ENCODE measurements around the gene TEX30. TPM values are rescaled to one million over a fixed set of nuclear protein-coding genes. Genes with fewer than 3 reads are reported as not detected.

Gene TEX30
- total RNA-seq, 5 donors from 2014 or later (not counting 1 experiment from before 2014, with no cell fraction given) = 5.5 to 8.6 (median 7.8) TPM

GRCh38 chr13:102799426-102800144, 26.0 kb upstream of the TEX30 start:
- no peak overlapping the region for H3K27ac ChIP-seq (ENCODE audit: low read length)

GRCh38 chr13:102798581-102799425, 25.2 kb upstream of the TEX30 start, which contains the start of the genes BIVM and POGLUT2:
TSS of gene BIVM (plus strand) at chr13:102799119. CDS start at chr13:102807268, 8,149 bp downstream.
TSS of gene POGLUT2 (minus strand) at chr13:102798976. CDS start at chr13:102798670, 306 bp downstream.
- under 1% methylated on average over 69 of the region's 72 CpGs for WGBS (ENCODE audit: insufficient coverage)
- Histone ChIP-seq H3K27me3 (replicated peaks in 1 of 2; ENCODE audit: control insufficient read depth in 2 of 2, extremely low read depth in 1 of 2, insufficient read depth in 2 of 2, low read length in 1 of 2) (peaks cover 0 to 16% of the 10 kb centered on the region in 2 experiments), H3K4me3 (ENCODE audit: control insufficient read depth in 1 of 2, extremely low read depth in 1 of 2, low read length in 1 of 2) (peak within 1 kb of the TSS; percentile 59 to 89), H3K36me3 (ENCODE audit: control insufficient read depth in 2 of 2, extremely low read depth in 1 of 2, insufficient read depth in 1 of 2, low read length in 1 of 2) (no peaks in the 10 kb centered on the region), H3K27ac (ENCODE audit: low read length) (no peak within 1 kb of the TSS), H3K4me1 (ENCODE audit: control insufficient read depth in 1 of 2, extremely low read depth in 1 of 2, insufficient read depth in 2 of 2, low read length in 2 of 2) (peaks cover 5 to 21% of the 10 kb centered on the region in 2 experiments), H3K9me3 (no peaks in the 10 kb centered on the region)
- peak; percentile 72 to 83 (median 76) for ATAC-seq (replicated peaks in 1 of 4)
- ChIA-PET CTCF (interaction anchor here in 1 of 2 donors (0.7 kb wide), 1 partner anchor 11 kb away, joined by 3 read pairs; no protein-coding TSS in a partner anchor), POLR2A (no interaction called here)
- Mint-ChIP-seq H3K36me3 (no peaks in the 10 kb centered on the region), H3K4me3 (peak within 1 kb of the TSS; percentile 83 to 89 (median 88)), H3K4me1 (peaks cover 19 to 24% (median 22%) of the 10 kb centered on the region in 3 donors), H3K27me3 (peaks cover 9 to 10% of the 10 kb centered on the region in 2 donors), H3K9me3 (no peaks in the 10 kb centered on the region), H3K27ac (peak within 1 kb of the TSS; percentile 31 to 64)
- DNase-seq = peak; percentile 21 to 77 (median 54)

More at GRCh38 chr13:102799426-102800144, 26.0 kb upstream of the TEX30 start:
- ChIA-PET CTCF (interaction anchor here (0.6 to 1.6 kb wide), 6 partner anchors 12 to 152 kb away, joined by 3 to 8 read pairs (median 4); no protein-coding TSS in a partner anchor), POLR2A (interaction anchor here in 1 of 2 donors (0.6 kb wide), 1 partner anchor 248 kb away, joined by 6 read pairs; no protein-coding TSS in a partner anchor)
- DNase-seq (peak in 3 of 35 experiments; percentile 4 to 19 (median 7)), ATAC-seq (replicated peaks in 1 of 4) (peak; percentile 2 to 11 (median 2))
- H3K9me3 ChIP-seq = no peaks in the 10 kb centered on the region
- peak overlapping the region; percentile 59 to 89 for H3K4me3 ChIP-seq (ENCODE audit: control insufficient read depth in 1 of 2, extremely low read depth in 1 of 2, low read length in 1 of 2)
- Mint-ChIP-seq H3K4me1 (peaks cover 19 to 24% (median 23%) of the 10 kb centered on the region in 3 donors), H3K4me3 (peak overlapping the region; percentile 83 to 89 (median 88)), H3K27ac (peak overlapping the region in 1 of 2 donors; percentile 64), H3K27me3 (peaks cover 6 to 9% of the 10 kb centered on the region in 2 donors), H3K9me3 (no peaks in the 10 kb centered on the region), H3K36me3 (no peaks in the 10 kb centered on the region)
- no peaks in the 10 kb centered on the region for H3K36me3 ChIP-seq (ENCODE audit: control insufficient read depth in 2 of 2, extremely low read depth in 1 of 2, insufficient read depth in 1 of 2, low read length in 1 of 2)
- peaks cover 0 to 14% of the 10 kb centered on the region in 2 experiments for H3K27me3 ChIP-seq (replicated peaks in 1 of 2; ENCODE audit: control insufficient read depth in 2 of 2, extremely low read depth in 1 of 2, insufficient read depth in 2 of 2, low read length in 1 of 2)
- H3K4me1 ChIP-seq (ENCODE audit: control insufficient read depth in 1 of 2, extremely low read depth in 1 of 2, insufficient read depth in 2 of 2, low read length in 2 of 2) = peaks cover 5 to 21% of the 10 kb centered on the region in 2 experiments
- WGBS (ENCODE audit: insufficient coverage) = under 1% methylated on average over 51 of the region's 69 CpGs

GRCh38 chr13:102793611-102794355, 20.2 kb upstream of the TEX30 start:
- Mint-ChIP-seq H3K4me1 (peaks cover 4 to 6% (median 5%) of the 10 kb centered on the region in 3 donors), H3K27ac (no peak overlapping the region), H3K4me3 (no peak overlapping the region), H3K36me3 (peaks cover 2% of the 10 kb centered on the region), H3K9me3 (no peaks in the 10 kb centered on the region), H3K27me3 (peaks cover 6 to 14% of the 10 kb centered on the region in 2 donors)
- no peak for DNase-seq
- H3K9me3 ChIP-seq = no peaks in the 10 kb centered on the region
- no peak for ATAC-seq (replicated peaks in 1 of 4)
- POLR2A ChIA-PET = no interaction called here
- H3K4me1 ChIP-seq (ENCODE audit: control insufficient read depth in 1 of 2, extremely low read depth in 1 of 2, insufficient read depth in 2 of 2, low read length in 2 of 2) = peaks cover 0 to 6% of the 10 kb centered on the region in 2 experiments
- H3K27ac ChIP-seq (ENCODE audit: low read length) = no peak overlapping the region
- no peaks in the 10 kb centered on the region for H3K36me3 ChIP-seq (ENCODE audit: control insufficient read depth in 2 of 2, extremely low read depth in 1 of 2, insufficient read depth in 1 of 2, low read length in 1 of 2)
- CTCF ChIA-PET = interaction anchor here (0.7 to 1.1 kb wide), 3 partner anchors 13 to 843 kb away, joined by 3 to 6 read pairs (median 4); no protein-coding TSS in a partner anchor
- 87% methylated on average over 5 of the region's 9 CpGs for WGBS (ENCODE audit: insufficient coverage)
- peaks cover 0 to 9% of the 10 kb centered on the region in 2 experiments for H3K27me3 ChIP-seq (replicated peaks in 1 of 2; ENCODE audit: control insufficient read depth in 2 of 2, extremely low read depth in 1 of 2, insufficient read depth in 2 of 2, low read length in 1 of 2)
- no peak overlapping the region for H3K4me3 ChIP-seq (ENCODE audit: control insufficient read depth in 1 of 2, extremely low read depth in 1 of 2, low read length in 1 of 2)

DNA sequence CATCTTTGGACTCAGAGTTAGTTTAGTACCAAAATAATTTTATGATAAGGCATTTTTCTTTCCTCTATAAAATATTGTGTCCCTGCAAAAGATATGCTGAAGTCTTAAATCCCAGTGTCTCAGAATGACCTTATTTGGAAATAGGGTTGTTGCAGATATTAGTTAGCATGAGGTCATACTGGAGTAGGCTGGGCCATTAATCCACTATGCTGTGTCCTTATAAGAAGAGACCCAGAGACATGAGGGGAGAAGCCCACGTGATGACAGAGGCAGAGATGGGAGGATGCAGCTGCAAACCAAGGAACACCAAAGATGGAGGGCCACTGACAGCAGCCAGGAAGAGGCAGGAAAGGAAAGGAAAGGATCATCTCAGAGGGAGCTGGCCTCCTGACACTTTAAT, 18.8 kb upstream of the TEX30 start:
- Mint-ChIP-seq H3K27me3 (peaks cover 2 to 14% of the 10 kb centered on the region in 2 donors), H3K27ac (no peak overlapping the region), H3K9me3 (no peaks in the 10 kb centered on the region), H3K36me3 (peaks cover 2% of the 10 kb centered on the region), H3K4me3 (no peak overlapping the region), H3K4me1 (no peaks in the 10 kb centered on the region)
- DNase-seq = no peak
- no peak for ATAC-seq (replicated peaks in 1 of 4)
- Histone ChIP-seq H3K4me1 (ENCODE audit: control insufficient read depth in 1 of 2, extremely low read depth in 1 of 2, insufficient read depth in 2 of 2, low read length in 2 of 2) (no peaks in the 10 kb centered on the region), H3K9me3 (no peaks in the 10 kb centered on the region), H3K4me3 (ENCODE audit: control insufficient read depth in 1 of 2, extremely low read depth in 1 of 2, low read length in 1 of 2) (no peak overlapping the region), H3K36me3 (ENCODE audit: control insufficient read depth in 2 of 2, extremely low read depth in 1 of 2, insufficient read depth in 1 of 2, low read length in 1 of 2) (no peaks in the 10 kb centered on the region), H3K27me3 (replicated peaks in 1 of 2; ENCODE audit: control insufficient read depth in 2 of 2, extremely low read depth in 1 of 2, insufficient read depth in 2 of 2, low read length in 1 of 2) (peaks cover 0 to 3% of the 10 kb centered on the region in 2 experiments), H3K27ac (ENCODE audit: low read length) (no peak overlapping the region)
- ChIA-PET CTCF (no interaction called here), POLR2A (no interaction called here)
- WGBS (ENCODE audit: insufficient coverage) = 82% methylated on average over 1 of the region's 1 CpG

GRCh38 chr13:102788683-102789082, 15.1 kb upstream of the TEX30 start:
- Histone ChIP-seq H3K27ac (ENCODE audit: low read length) (no peak overlapping the region), H3K4me3 (ENCODE audit: control insufficient read depth in 1 of 2, extremely low read depth in 1 of 2, low read length in 1 of 2) (no peak overlapping the region), H3K27me3 (replicated peaks in 1 of 2; ENCODE audit: control insufficient read depth in 2 of 2, extremely low read depth in 1 of 2, insufficient read depth in 2 of 2, low read length in 1 of 2) (no peaks in the 10 kb centered on the region), H3K4me1 (ENCODE audit: control insufficient read depth in 1 of 2, extremely low read depth in 1 of 2, insufficient read depth in 2 of 2, low read length in 2 of 2) (no peaks in the 10 kb centered on the region), H3K9me3 (no peaks in the 10 kb centered on the region), H3K36me3 (ENCODE audit: control insufficient read depth in 2 of 2, extremely low read depth in 1 of 2, insufficient read depth in 1 of 2, low read length in 1 of 2) (no peaks in the 10 kb centered on the region)
- WGBS (ENCODE audit: insufficient coverage) = 88% methylated on average over 4 of the region's 8 CpGs
- POLR2A ChIA-PET = interaction anchor here (0.5 to 0.6 kb wide), 2 partner anchors 36 to 148 kb away, joined by 3 read pairs; no protein-coding TSS in a partner anchor
- DNase-seq = no peak
- no peak for ATAC-seq (replicated peaks in 1 of 4)
- H3K9me3 Mint-ChIP-seq = no peaks in the 10 kb centered on the region
- H3K27ac Mint-ChIP-seq = no peak overlapping the region
- peaks cover 0 to 3% of the 10 kb centered on the region in 2 donors for H3K27me3 Mint-ChIP-seq
- CTCF ChIA-PET = no interaction called here
- peaks cover 6% of the 10 kb centered on the region for H3K36me3 Mint-ChIP-seq
- H3K4me1 Mint-ChIP-seq = no peaks in the 10 kb centered on the region
- no peak overlapping the region for H3K4me3 Mint-ChIP-seq

All from T-cell (primary cell).